ENCODE data around the gene FAXC.

DNA sequence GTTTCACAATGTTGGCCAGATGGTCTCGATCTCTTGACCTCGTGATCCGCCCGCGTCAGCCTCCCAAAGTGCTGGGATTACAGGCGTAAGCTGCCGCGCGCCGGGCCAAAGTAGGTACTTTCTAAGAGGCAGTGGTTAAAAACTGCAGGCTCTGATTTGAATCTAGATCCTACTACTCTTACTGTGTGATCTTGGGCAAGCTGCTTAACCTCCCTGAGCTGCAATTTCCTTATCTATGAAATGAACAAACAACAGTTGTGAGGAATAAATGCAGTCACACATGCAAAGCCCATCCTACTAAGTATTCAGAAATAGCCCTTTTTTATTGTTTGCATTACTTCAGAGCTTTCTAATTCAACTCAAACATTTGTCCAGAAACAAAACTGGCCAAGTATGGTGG is 2.9 kb downstream of the FAXC start:
- TF ChIP-seq, protein P1, sequence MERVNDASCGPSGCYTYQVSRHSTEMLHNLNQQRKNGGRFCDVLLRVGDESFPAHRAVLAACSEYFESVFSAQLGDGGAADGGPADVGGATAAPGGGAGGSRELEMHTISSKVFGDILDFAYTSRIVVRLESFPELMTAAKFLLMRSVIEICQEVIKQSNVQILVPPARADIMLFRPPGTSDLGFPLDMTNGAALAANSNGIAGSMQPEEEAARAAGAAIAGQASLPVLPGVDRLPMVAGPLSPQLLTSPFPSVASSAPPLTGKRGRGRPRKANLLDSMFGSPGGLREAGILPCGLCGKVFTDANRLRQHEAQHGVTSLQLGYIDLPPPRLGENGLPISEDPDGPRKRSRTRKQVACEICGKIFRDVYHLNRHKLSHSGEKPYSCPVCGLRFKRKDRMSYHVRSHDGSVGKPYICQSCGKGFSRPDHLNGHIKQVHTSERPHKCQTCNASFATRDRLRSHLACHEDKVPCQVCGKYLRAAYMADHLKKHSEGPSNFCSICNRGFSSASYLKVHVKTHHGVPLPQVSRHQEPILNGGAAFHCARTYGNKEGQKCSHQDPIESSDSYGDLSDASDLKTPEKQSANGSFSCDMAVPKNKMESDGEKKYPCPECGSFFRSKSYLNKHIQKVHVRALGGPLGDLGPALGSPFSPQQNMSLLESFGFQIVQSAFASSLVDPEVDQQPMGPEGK (CRISPR knock-in tag; IDR thresholded peaks at IDR 0.05; ENCODE audit: borderline replicate concordance): no peak
- TF ChIP-seq ZFP3 (CRISPR knock-in tag; IDR thresholded peaks at IDR 0.05) (no peak), ZC3H10 (CRISPR knock-in tag; IDR thresholded peaks at IDR 0.05) (no peak), TCF4 (CRISPR knock-in tag; IDR thresholded peaks at IDR 0.05; ENCODE audit: borderline replicate concordance) (no peak), ZFP30 (CRISPR knock-in tag; IDR thresholded peaks at IDR 0.05) (no peak), ZNF8 (CRISPR knock-in tag; IDR thresholded peaks at IDR 0.05) (no peak), PPARA (CRISPR knock-in tag; IDR thresholded peaks at IDR 0.05; ENCODE audit: borderline replicate concordance) (no peak), SNAI2 (CRISPR knock-in tag; IDR thresholded peaks at IDR 0.05) (no peak), GLIS3 (CRISPR knock-in tag; IDR thresholded peaks at IDR 0.05) (no peak), TOX (CRISPR knock-in tag; IDR thresholded peaks at IDR 0.05; ENCODE audit: borderline replicate concordance) (no peak), ZNF70 (CRISPR knock-in tag; IDR thresholded peaks at IDR 0.05) (no peak)

Data from SK-N-SH treated with all-trans-retinoic acid at 6 μM for 48 hours (cell line).